HG03066 (cell line): ENCODE measurements around the gene GUCY1B1.
"Not testable (repeated sequence)": the region's sequence is repeated elsewhere in the genome, so short reads cannot be mapped to it uniquely, and the experiment has no call there.

Source experiments
- ATAC-seq: cut with Tn5 transposase; IDR thresholded peaks from one replicate; pipeline ENCODE4 v1.9.1; 2021; ENCODE audit warnings: low read depth; ENCODE audit not compliant: unreplicated experiment

GUCY1B1 gene

DNA sequence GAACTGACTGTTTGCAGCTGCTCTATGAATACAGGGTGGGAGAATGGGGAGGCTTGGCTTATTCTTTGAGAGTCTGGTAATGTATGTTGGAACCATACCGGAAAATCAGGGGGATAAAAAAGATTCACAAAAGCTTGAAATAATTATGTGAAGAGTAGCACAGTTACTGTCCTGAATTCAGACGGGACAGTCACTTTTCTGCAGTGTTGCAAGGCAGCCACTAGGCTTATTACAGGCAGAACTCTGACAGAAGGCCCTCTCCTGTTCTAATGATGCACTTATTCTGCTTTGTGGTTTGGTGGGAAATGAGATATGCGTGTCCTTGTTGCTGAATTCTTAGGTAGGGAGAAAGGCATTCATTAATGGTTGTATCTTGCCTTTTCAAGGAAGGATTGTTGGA lies 37.2 kb downstream of the GUCY1B1 start:
- no peak for ATAC-seq

DNA sequence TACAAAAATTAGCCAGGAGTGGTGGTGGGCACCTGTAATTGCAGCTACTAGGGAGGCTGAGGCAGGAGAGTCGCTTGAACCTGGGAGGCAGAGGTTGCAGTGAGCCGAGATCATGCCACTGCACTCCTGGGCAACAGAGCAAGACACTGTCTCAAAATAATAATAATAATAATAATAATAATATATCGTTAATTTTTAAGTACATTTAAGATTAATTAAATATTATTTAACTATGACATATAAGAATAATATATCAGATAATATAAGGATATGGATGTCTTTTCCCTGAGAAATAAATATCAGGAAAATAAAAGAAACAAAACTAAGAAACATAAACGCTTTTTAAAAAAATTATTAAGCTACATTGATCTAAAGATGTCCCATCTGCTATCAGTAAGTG lies 38.8 kb downstream of the GUCY1B1 start:
- not testable (repeated sequence) for ATAC-seq

DNA sequence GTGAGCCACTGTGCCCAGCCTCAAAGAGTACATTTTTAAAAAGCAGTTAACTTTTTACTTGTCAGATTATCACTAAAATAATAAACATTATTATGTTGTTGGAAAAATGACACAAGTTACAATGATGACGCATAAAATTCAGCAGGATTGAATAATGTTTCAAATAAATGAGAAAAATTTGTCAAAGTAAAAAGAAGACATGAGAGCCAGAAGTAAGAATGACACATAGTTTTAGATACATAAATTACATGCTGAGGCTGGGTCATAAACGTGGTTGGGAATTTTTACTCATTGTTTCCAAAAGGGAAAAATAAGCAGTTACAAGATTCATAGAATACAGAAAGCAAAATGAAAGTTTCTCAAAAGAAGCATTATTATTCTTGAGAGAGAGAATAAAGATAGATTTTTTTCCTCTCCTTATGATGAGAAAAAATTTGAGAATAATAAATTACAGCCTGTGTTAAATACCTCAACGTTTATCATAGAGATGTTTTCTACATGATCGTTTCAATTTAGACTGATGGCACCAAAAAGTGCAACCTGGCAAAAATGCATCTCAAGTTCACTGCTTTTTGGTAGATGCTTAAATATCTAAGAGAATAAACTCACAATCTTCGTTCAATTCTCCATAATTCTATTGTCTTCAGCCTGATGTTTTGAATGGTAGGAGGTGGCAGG lies 40.4 kb downstream of the GUCY1B1 start:
- no peak for ATAC-seq

DNA sequence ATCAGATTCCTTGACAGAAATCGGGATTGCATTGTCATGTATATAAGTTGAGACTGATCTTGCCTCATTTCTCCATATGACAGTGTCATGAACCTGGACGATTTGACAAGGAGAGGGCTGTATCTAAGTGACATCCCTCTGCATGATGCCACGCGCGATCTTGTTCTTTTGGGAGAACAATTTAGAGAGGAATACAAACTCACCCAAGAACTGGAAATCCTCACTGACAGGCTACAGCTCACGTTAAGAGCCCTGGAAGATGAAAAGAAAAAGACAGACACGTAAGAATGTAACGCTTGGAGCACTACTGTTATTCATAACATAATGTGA lies 40.9 kb downstream of the GUCY1B1 start:
- ATAC-seq, result no peak

DNA sequence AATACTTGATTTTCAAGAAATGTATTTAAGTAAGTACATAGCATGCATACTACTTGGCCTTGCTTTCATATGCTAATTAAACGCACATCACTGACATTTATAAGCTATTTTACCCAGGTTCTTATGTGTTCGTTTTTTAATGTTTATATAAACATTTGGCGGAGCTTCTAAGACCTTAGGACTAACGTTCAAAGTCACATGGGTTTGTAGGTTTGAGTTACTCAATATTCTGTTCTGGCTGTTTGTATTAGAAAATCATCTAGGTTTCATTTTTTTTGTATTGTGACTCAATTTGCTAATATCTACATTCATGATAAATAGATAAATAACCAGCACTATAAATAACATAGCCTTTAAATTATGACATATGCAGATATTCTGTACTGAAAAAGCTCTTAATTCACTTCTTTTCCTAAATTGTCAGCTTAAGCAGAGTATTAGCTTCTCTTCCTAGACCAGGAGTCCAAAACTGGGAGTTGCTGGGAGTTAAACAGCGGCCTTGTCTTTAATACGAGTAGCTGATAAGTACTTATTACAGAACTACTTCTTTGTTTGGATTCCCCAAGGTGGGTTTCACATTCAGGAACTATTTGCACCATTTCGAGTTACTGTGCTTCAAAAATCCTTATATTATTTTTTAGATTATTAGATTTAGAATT lies 42.0 kb downstream of the GUCY1B1 start:
- ATAC-seq, result no peak

DNA sequence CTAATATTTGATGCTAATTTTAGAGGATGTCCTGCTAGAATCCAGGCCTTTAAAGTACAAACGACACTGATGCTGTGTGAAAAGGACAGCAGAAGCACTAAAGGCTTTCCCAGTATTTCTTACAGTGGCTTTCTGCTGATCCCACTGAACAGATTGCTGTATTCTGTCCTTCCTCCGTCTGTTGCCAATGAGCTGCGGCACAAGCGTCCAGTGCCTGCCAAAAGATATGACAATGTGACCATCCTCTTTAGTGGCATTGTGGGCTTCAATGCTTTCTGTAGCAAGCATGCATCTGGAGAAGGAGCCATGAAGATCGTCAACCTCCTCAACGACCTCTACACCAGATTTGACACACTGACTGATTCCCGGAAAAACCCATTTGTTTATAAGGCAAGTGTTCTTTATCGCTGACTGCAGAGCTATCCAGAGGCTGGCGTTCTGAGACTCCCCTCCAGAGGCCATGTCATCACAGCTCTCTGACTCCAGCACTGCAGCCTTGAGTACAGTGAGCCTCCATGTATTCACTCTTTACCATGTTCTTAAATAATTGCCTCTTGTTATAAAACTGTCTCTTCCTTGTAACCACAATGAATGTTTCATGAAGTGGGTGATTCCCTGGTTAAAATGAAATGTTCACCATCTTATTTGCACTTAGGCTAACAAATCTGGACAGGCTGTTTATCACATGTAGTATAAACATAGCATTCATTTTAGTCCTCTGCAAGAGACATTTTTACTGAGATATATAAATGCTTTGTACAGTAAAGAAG lies 43.6 kb downstream of the GUCY1B1 start:
- ATAC-seq, result no peak

DNA sequence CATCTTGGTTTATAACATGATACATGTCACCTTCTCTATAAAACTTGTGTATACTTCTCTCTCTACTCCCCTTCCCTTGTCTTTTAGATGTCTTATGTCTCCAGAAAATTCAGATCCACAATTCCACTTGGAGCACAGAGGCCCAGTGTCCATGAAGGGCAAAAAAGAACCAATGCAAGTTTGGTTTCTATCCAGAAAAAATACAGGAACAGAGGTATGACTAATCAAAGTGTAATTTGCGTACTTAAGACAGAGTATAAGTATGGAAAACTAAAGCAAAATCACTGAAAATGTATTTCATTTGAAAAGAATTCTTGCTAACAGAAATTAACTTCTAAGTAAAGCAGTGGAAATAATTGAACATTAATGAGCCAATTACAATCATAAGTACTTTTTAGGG lies 46.2 kb downstream of the GUCY1B1 start:
- ATAC-seq, result no peak

DNA sequence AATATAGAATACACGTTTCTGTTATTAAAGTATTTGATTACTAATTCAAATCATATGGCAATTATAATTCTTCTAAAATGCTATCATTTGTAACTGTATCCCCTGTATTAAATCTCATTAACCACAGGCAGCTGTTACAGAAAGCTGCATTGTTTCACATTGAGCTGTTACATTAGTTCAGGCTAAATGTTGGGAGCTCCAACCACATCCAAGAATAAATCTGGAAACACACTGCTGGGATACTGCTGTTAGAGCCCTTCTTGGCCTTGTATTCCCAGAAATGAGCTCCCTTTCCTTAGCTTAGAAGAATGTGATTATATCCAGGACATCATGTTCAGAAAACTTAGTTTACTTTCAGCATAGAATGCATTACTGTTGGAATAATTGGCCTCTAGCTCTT lies 48.2 kb downstream of the GUCY1B1 start:
- no peak for ATAC-seq

DNA sequence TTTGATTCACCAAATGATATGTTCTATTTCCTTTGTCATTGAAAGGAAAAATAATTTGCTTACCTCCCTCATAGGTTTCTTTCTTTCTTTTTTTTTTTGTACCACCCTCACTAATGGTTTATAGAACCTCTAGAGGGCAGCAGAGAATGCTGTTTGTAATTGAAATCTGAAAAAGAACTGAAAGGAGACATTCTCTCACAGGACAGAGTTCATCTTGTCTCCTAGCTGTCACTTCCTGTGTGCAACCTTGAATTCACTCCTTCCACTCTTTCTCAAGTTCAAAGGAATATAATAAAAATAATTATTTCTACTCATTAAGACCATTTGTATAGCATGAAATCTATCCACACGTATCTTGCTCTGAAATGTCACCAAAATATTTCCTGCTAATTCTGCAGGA lies 51.0 kb downstream of the GUCY1B1 start:
- peak; percentile 97 for ATAC-seq

DNA sequence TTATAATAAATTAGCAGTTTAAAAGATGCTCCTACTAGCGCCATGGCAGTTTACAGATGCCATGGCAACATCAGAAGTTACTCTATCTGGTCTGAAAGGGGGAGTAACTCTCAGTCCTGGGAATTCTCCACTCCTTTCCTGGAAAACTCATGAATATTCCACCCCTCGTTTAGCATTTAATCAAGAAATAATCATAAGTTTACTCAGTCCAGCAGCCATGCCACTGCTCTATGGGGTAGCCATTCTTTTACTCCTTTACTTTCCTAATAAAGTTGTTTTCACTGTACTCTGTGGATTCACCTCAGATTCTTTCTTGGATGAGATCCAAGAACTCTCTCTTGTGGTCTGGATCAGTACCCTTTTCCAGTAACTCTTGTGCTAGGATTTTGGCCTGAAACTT lies 52.3 kb downstream of the GUCY1B1 start:
- no peak for ATAC-seq

DNA sequence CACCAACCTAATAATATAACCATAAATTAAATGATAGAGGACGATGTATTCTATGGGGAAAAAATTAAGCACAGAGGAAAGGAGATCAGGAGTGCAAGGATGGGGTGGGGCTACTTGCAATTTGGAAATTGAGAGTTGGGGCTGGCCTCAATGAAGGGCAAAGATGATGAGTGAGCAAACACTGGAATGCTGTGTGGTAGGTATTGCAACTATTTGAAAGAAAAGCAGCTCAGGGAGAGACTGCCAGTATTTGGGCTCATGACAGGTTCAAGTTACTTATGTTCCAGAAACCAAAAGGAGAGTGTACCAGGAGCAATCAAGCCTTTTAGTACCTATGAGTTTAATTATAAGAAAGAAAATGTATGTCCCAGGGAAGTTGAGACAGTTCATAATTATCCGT lies 59.8 kb downstream of the GUCY1B1 start:
- no peak for ATAC-seq

DNA sequence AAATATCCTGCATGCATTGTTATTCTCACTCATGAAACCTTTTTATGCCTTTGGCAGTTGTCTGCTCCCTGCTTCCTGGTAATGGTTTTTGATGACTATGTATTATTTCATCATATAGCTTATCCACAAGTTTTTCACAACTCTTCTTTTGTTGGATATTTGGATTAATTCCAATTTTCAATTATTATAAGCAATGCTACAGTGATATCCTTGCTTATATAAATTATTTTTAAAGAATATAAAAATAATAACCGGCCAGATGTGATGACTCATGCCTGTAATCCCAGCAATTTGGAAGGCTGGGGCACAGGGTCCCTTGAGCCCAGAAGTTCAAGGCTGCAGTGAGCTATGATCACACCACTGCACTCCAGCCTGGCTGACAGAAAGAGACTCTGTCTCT lies 60.2 kb downstream of the GUCY1B1 start:
- no peak for ATAC-seq

DNA sequence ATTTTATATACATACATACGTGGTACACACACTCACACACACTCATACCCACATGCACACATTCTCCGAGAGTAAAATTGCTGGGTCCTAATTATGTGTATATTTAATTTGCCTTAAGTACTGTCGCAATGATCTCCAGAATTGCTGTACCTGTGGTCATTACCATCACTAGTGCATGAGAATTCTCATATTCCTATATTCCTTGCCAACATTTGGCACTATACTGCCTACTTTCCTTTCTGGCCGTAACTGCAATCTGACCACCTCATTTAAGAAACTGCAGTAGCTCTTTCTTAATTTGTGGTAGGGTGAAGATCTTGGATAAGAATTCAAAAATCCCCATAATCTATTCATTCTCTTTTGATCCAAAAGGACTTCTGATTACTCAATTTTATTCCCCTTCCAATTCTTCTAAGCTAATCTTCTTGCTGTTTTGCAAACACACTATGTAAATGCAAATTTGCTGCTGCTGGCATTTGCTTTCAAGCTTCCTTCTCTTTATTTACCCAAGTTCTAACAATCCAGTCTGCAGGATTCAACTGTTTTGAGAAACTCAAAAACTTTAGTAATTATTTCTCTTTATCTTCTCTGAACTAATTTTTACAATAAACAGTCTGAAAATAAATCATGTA lies 62.2 kb downstream of the GUCY1B1 start:
- ATAC-seq, result no peak

DNA sequence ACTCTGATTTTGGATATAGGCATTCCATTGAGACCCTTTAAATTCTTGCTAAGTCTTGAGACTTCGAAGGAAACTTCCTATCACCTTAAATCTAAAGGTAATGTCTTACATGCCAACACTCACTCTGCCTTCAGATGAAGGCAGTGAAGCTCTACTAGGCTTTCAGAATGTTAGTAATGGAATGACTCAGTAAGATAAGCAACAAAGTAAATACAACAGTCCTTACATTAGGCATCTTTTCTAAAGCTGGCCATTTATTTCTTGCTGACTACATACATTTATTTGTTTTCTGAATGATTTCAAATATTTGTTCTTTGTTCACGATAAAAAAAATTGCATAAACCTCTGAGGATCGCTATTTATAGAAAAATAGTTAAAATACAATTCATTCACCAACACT lies 63.8 kb downstream of the GUCY1B1 start:
- ATAC-seq, result no peak

DNA sequence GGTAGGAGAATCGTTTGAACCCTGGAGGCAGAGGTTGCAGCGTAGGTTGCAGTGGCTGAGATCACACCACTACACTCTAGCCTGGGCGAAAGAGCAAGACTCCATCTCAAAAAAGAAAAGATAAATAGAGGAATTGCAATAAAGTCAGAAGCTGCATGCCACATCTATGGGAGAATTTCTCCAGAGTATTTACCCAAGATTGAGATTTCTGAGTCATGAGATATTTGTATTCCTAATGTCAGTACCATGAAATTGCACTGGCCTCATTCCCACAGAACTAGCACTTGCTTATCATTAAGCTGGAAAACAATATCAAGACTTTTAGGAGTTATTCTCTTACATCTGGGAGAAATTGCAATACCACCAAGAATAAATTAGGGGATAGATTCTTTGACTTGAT lies 69.8 kb downstream of the GUCY1B1 start:
- ATAC-seq, result no peak

DNA sequence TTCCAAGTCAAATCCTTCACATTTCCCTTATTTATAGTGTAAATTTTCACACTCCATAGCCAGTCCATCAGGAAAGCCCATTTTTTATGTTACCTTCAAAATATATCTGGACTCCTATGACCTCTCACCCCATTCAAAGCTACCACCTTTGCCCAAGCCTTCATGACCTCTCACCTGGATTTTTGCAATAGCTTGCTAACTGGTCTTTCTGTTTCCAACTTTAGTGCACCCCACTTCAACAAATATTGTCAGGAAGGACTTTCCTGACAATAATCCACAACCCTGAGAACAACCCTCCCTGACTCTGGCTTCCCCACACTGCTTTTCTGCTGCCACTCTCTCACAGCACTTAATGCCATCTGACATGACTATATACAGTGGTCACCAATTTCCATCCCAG lies 73.8 kb downstream of the GUCY1B1 start:
- ATAC-seq, result no peak

DNA sequence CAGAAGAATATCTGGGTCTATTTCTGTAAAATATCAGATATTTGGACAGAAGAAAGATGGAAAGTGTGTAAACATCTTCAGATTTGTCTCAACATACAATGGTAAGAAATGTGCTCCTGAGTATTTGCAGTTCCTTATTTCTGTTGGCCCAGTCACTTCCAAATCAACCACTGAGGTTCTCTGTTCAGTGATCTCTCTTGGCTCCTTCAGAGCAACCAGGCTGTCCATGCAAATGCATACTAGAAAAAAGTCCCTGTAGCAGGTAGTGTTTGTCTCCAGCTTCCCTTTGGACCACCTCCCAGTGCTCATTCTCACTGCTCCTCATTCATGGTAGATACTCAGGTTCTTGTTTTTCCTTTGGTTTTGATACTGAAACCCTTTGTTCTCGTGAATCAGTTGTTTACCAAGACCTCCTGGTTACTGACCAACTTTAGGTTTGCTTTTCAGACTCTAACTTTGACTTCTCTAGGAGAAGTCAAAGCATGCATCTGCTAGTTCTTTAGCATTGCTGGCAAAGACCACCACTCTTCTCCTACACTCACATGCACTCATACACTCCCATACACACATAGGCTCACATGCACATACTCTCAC lies 78.5 kb downstream of the GUCY1B1 start:
- no peak for ATAC-seq

DNA sequence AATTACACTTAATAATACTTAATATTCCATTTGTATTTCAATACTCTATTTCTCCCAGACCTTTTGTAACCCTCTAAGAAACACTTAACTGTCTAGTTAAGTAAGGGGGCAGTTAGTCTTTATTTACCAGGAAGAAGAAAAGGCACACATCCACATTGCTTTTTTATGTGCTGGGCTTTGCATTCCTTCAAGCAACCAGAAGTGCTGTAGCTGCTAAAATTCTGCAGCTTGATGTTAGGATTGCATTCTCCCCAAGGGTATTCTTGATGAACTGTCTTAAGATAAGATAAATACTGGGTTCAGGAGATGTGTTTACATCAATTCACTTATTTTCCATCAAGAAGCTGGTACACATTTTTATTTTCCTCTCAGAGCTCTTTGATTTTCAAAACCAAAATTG lies 83.3 kb downstream of the GUCY1B1 start:
- no peak for ATAC-seq

DNA sequence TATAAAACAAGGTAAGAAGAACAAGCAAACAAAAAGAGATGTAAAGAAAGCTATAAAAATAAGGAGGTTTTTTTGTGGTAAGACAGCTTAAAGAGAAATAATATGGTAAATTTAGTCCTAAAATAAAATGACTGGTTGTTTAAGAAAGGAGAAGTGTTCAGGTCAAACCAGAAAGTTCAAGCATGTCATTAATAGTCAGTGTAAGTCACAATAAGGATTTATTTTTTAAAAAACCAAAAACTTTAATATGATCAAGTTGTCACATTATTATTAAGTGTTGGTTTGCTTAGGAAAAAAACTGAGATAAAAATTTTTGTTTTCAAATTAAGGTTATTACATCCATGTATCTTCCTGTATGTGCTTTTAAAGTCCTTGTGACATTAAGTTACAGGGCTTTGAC lies 88.1 kb downstream of the GUCY1B1 start:
- ATAC-seq, result no peak

DNA sequence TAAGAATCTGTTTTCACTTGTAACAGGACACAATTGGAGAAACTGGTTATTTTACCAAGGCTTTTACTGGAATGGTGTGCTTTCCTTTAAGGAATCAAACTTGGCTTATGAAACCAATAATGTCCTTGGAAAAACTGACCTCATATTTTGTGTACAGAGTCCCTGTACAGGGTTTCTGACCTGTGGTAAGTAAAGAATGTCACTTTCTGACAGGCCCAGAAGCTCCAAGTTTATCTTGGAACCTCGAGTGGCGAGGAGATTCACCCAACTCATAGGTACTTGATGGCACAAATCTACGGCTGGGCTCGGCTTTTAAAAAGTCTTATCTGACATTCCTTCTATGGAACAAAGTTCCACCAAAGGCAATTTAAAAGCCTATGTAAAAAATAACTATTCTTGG lies 90.2 kb downstream of the GUCY1B1 start:
- ATAC-seq, result no peak

DNA sequence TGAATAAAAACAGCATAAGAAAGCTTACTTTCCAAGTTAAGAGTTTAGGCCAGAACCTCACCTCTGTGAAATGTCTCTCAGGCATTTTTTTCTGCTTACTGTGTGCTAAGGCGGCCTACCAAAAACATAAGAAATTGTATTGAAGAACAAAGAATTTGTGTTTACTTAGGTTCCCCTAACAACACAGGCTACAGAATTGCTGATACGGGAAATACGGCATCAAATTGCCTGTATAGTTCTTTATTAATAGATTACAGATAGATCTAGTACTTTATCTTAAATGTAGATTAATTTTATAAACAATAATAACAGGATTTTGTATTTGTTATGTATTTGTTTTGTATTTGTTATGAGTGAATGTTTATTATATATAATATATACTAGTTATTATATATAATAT lies 94.4 kb downstream of the GUCY1B1 start:
- ATAC-seq, result no peak
